Mucosa of gallbladder (tissue), 1 donor: ENCODE data around the gene SLC35F1. TPM values are rescaled to one million over a fixed set of nuclear protein-coding genes. Genes with fewer than 3 reads are reported as not detected.

Experiments
- DNase-seq: peaks from one replicate; pipeline ENCODE4 v3.0.0-alpha.2; 2020; ENCODE audit warnings: low spot score
- total RNA-seq: library from RNA; stranded (reverse); gene quantifications from one replicate; pipeline ENCODE4 v1.2.1, GENCODE V29; 2021
- donor health status: DM: no; HTN: no; CAD: no.

The SLC35F1 gene
- total RNA-seq, 1 donor from 2014 or later, result 1.1 TPM

- DNase-seq, result no peak
Measured at GRCh38 chr6:118197539-118197938, 290.5 kb downstream of the SLC35F1 start.

- DNase-seq, result no peak
Measured at GRCh38 chr6:118198746-118199145, 291.7 kb downstream of the SLC35F1 start.

DNA sequence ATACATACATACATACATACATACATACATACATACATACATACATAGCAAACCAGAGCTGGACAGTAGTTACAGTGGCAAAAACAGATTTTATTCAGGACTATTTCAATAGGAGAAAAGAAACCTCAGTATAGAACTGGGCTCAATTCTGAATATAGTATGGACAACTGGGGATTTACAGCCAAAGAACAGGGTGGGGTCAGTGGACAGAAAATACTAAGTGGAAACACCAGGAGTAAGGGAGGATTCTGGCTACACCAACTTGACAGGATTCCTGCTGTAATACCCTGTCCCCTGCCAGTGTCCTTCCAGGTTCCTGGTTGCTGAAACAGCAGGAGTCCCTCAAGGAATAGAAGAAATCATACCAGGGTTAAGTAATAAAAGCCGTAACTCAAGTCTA lies 293.1 kb downstream of the SLC35F1 start:
- DNase-seq, result no peak

GRCh38 chr6:118202517-118202916 lies 295.5 kb downstream of the SLC35F1 start:
- no peak for DNase-seq

GRCh38 chr6:118203545-118203944 lies 296.5 kb downstream of the SLC35F1 start:
- DNase-seq, result no peak

DNA sequence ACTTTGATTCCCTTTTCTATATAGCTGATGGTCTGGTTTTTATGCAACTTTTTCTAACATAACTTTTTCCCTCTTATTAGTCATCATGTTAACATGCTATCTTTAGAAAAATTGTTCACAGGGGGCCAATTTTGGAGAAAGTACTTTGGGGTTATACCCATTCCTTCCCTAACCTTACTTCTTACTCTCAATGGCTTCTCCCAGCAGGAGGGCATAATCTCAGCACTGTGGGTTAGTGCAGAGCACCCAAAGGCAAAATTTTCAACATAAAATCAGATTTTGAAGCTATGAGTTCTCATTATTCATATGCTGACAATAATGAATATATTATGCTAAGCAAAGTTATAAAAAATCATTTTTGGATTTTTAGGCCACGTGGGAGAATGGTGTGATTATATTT lies 299.2 kb downstream of the SLC35F1 start:
- no peak for DNase-seq

DNA sequence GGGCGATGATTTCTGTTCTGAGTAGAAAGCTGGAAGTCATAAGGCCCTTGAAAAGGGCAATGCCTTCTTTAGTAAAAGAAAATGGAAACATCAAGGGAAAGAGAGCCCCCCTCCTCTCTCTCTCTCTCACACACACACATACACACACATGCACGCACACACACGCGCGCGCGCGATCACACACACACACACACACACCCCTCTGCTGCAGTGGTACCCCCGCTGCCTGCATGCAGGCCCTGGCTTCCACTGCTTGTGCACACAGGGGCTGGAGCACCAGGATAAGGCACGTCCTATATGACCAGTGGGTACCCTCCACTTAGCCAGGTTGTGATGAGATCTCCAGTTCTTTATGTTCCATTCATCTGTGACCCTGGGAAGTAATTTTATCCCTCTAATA lies 300.9 kb downstream of the SLC35F1 start:
- no peak for DNase-seq

DNA sequence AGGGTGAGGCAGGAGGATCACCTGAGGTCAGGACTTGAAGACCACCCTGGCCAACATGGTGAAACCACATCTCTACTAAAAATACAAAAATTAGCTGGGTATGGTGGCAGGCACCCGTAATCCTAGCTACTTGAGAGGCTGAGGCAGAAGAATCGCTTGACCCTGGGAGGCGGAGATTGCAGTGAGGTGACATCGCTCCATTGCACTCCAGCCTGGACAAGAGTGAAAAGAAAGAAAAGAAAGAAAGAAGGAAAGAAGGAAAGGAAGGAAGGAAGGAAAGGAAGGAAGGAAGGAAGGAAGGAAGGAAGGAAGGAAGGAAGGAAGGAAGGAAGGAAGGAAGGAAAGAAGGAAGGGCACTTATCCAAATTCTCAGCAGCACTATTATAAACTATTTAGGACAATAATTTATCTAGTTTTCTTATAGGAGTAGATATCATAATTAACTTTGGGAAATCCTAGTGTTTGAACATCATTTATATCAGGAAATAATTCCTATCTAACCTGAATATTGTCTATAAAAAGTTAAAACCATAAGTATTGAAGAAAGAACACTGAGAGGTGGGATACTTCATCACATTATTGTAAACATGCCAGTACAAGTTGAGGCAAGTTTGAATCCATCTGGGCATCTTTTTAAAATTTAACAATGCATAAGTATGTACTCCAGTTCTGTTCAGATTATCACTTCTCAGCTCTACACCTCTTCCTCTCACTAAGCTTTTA lies 305.5 kb downstream of the SLC35F1 start:
- DNase-seq, result no peak

GRCh38 chr6:118215269-118215668 lies 308.2 kb downstream of the SLC35F1 start:
- no peak for DNase-seq

- no peak for DNase-seq
Measured at GRCh38 chr6:118216751-118217150, 309.7 kb downstream of the SLC35F1 start.

- no peak for DNase-seq
Measured at GRCh38 chr6:118218156-118218555, 311.1 kb downstream of the SLC35F1 start.

- no peak for DNase-seq
Measured at GRCh38 chr6:118220429-118221128, 313.5 kb downstream of the SLC35F1 start.

DNA sequence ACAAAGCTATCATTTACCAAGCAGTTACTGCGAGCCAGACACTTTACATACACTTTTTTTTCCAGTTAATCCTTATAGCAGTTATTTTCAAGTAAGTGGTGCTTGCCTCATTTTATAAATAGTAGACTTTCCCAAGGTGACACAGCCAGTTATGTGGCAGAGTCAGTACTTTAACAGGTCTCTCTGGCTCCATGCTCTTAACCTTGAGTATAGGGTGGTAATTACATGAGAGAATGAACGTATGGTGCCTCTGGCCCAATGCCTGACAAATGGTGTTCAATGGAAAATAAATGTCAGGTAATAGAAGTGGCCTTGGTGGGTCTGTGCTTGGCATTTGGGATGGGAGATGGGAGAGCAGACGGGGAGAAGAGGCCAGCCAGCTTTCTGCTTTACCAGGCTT lies 316.3 kb downstream of the SLC35F1 start:
- no peak for DNase-seq

DNA sequence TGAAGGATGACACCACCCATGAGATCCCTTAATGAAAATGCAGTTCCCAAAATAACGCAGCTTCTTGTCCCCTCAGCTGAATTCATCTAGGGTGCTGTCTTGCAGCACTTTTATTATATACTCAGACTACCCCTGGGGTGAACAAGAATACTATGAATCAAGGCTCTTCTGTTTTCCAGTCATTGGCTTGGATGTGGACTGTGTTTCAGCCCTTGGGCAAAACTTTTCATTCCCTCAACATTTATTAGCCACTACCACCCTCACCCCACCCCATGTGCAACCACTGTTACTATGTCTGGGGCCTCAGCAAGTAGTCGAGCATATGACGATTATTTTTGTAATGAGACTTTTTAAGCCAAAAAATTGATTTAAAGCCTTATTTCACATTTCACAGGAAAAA lies 321.8 kb downstream of the SLC35F1 start:
- DNase-seq, result no peak

GRCh38 chr6:118240878-118241528 lies 333.9 kb downstream of the SLC35F1 start:
- no peak for DNase-seq

DNA sequence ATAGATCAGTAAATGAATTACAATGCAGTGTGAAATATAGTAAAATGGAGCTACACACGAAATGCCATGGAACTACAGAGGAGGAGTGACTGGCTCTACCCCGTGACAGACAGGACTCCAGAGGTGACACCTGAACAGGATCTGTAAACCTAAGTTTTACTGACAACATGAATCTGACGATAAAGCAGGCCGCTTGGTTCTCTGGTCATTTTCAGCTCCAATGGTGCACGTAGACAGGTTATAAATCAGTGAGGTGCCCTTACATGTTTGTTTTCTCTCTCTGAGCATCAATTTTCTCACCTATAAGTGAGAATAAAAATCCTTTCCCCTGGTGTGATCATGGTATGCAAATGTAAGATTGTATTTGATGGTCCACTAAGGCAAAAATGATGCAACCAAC lies 339.3 kb downstream of the SLC35F1 start:
- no peak for DNase-seq

DNA sequence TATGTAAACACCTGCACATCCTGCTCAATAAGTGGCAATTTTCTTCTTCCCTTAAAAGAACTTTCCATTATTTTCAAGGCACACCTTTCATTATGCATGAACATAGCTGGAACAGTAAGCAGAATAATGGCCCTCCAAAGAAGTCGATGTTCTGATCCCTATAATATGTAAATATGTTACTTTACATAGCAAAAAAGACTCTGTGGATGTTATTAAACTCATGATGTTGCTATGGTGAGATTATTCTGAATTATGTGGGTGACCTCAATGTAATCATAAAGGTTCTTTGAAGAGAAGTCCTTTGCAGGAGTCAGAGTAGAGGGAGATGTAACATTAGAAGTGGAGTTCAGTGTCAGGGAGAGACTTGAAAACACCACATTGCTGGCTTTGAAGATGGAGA lies 341.1 kb downstream of the SLC35F1 start:
- no peak for DNase-seq

- no peak for DNase-seq
Measured at GRCh38 chr6:118249680-118250079, 342.6 kb downstream of the SLC35F1 start.

- DNase-seq, result no peak
Measured at GRCh38 chr6:118252474-118252873, 345.4 kb downstream of the SLC35F1 start.

GRCh38 chr6:118253741-118254140 lies 346.7 kb downstream of the SLC35F1 start:
- no peak for DNase-seq

- DNase-seq, result no peak
Measured at GRCh38 chr6:118260833-118261232, 353.8 kb downstream of the SLC35F1 start.

GRCh38 chr6:118263921-118264486 lies 356.9 kb downstream of the SLC35F1 start:
- no peak for DNase-seq

DNA sequence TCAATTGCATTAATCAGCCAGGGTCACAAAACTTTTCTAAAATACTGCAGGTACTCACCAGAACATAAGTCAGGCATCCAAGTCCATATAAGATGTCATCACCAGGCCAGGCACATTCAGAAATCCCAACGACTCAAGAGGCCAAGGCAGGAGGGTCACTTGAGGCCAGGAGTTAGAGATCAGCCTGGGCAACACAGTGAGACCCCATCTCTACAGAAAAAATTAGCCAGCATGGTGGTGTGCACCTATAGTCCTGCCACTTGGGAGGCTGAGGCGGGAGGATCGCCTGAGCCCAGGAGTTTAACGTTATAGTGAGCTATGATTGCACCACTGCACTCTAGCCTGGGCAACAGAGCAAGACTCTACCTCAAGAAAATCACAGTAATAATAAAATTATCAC lies 362.6 kb downstream of the SLC35F1 start:
- DNase-seq, result no peak
